Ascending aorta (tissue), 2 donors: ENCODE results near the gene LETM1. TPM values are rescaled to one million over a fixed set of nuclear protein-coding genes. Genes with fewer than 3 reads are reported as not detected.

Source experiments
- DNase-seq, 2 donors: peaks; one replicate each; pipeline ENCODE4 v3.0.0-alpha.2; 2019; ENCODE audit warnings: low spot score in 2 of 2
- H3K27ac ChIP-seq, 2 donors: fragments of 200-600 bp; sonication (generic); one replicate each; pipeline ENCODE4 v1.5.1; 2016 to 2017; ENCODE audit warnings: mild to moderate bottlenecking in 1 of 2
- H3K27me3 ChIP-seq: fragments of 200-600 bp; sonication (generic); one replicate; pipeline ENCODE4 v1.5.1; 2017
- H3K36me3 ChIP-seq, 2 donors: fragments of 200-600 bp; sonication (generic); one replicate each; pipeline ENCODE4 v1.5.1; 2016
- H3K4me1 ChIP-seq, 2 donors: fragments of 200-600 bp; sonication (generic); one replicate each; pipeline ENCODE4 v1.5.1; 2016 to 2017; ENCODE audit warnings: mild to moderate bottlenecking in 1 of 2
- H3K4me3 ChIP-seq, 2 donors: fragments of 200-600 bp; sonication (generic); one replicate each; pipeline ENCODE4 v1.5.1; 2016 to 2017; ENCODE audit warnings: mild to moderate bottlenecking in 1 of 2
- H3K9me3 ChIP-seq, 2 donors: fragments of 200-600 bp; sonication (generic); one replicate each; pipeline ENCODE4 v1.5.1; 2016
- intact Hi-C: fragments of 100-400 bp; cut with DNase I; formaldehyde crosslinking; loops from one replicate; pipeline ENCODE4 v1.15.1; 2023
- total RNA-seq: library from RNA; depleted of rRNA; stranded (reverse); fragments of >200 nt; gene quantifications from one replicate; pipeline ENCODE4 v1.1.0, GENCODE V29; 2016
- TF ChIP-seq, protein P1 (sequence below), 3 experiments: fragments of 200-600 bp in 2 of 3; fragments of 450-650 bp in 1 of 3; sonication (generic) in 2 of 3; IDR thresholded peaks; one replicate each; pipeline ENCODE4 v1.5.1; 2016 to 2019; ENCODE audit warnings: antibody characterized with exemption in 3 of 3, mild to moderate bottlenecking in 1 of 3, moderate library complexity in 1 of 3

LETM1 gene
- total RNA-seq, 1 donor from 2014 or later = 37.7 TPM

GRCh38 chr4:1778642-1779392 lies 77.1 kb downstream of the LETM1 start:
- no peaks in the 10 kb centered on the region for H3K9me3 ChIP-seq
- TF ChIP-seq, protein P1, sequence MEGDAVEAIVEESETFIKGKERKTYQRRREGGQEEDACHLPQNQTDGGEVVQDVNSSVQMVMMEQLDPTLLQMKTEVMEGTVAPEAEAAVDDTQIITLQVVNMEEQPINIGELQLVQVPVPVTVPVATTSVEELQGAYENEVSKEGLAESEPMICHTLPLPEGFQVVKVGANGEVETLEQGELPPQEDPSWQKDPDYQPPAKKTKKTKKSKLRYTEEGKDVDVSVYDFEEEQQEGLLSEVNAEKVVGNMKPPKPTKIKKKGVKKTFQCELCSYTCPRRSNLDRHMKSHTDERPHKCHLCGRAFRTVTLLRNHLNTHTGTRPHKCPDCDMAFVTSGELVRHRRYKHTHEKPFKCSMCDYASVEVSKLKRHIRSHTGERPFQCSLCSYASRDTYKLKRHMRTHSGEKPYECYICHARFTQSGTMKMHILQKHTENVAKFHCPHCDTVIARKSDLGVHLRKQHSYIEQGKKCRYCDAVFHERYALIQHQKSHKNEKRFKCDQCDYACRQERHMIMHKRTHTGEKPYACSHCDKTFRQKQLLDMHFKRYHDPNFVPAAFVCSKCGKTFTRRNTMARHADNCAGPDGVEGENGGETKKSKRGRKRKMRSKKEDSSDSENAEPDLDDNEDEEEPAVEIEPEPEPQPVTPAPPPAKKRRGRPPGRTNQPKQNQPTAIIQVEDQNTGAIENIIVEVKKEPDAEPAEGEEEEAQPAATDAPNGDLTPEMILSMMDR (IDR thresholded peaks at IDR 0.05) = no peak
- no peaks in the 10 kb centered on the region for H3K4me1 ChIP-seq
- intact Hi-C loops = no loop called here
- no peaks in the 10 kb centered on the region for H3K27me3 ChIP-seq
- H3K36me3 ChIP-seq = no peaks in the 10 kb centered on the region
- no peak overlapping the region for H3K27ac ChIP-seq
- no peak for DNase-seq
- H3K4me3 ChIP-seq = no peak overlapping the region

DNA sequence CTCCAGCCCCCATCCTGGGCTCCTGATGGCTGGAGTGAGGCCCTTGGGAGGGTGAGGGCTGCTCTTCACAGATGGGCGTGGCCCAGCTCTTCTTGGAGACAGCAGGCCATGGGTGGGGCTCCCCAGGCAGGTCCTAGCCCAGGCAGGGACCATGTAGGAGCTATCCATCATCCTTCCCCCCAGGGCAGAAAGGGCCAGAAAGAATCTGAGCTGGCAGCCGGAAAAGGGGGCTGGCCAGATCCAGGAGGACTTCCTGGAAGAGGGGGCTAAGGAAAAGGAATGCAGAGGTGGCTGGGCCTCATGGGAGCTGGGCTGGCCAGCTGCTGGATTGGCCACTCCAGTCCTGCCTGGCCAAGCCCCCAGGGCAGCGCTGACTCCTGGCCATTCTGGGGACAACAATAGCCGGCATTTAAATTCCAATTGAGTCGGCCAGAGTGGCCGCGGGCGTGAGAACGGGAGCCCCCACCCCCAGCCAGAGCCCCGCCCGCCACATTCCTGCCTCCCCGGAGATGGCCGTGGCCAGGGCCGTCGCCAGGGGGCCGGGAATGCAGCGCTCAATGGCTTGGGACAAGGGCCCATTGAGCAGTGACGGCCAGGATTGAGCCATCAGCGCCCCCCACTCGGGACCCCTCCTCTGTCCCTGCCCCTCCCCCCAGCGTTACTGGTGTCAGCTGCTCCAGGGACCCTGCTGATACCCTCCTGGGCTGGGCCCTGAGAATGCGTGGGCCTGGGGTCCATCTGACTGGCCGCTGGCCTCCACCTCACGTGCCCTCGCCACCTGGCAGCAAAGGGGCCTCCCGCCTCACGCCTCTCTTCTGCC lies 77.9 kb downstream of the LETM1 start:
- H3K4me1 ChIP-seq = no peaks in the 10 kb centered on the region
- DNase-seq = no peak
- no peaks in the 10 kb centered on the region for H3K9me3 ChIP-seq
- no peak overlapping the region for H3K27ac ChIP-seq
- H3K36me3 ChIP-seq = no peaks in the 10 kb centered on the region
- no peaks in the 10 kb centered on the region for H3K27me3 ChIP-seq
- TF ChIP-seq, protein P1 (IDR thresholded peaks at IDR 0.05) = no peak
- H3K4me3 ChIP-seq = no peak overlapping the region
- intact Hi-C loops = no loop called here

GRCh38 chr4:1776521-1777161 lies 79.3 kb downstream of the LETM1 start:
- no peak for DNase-seq
- Histone ChIP-seq H3K4me1 (no peaks in the 10 kb centered on the region), H3K27ac (no peak overlapping the region), H3K4me3 (no peak overlapping the region), H3K27me3 (no peaks in the 10 kb centered on the region), H3K9me3 (no peaks in the 10 kb centered on the region), H3K36me3 (no peaks in the 10 kb centered on the region)
- TF ChIP-seq, protein P1 (IDR thresholded peaks at IDR 0.05) = no peak
- intact Hi-C loops = no loop called here

DNA sequence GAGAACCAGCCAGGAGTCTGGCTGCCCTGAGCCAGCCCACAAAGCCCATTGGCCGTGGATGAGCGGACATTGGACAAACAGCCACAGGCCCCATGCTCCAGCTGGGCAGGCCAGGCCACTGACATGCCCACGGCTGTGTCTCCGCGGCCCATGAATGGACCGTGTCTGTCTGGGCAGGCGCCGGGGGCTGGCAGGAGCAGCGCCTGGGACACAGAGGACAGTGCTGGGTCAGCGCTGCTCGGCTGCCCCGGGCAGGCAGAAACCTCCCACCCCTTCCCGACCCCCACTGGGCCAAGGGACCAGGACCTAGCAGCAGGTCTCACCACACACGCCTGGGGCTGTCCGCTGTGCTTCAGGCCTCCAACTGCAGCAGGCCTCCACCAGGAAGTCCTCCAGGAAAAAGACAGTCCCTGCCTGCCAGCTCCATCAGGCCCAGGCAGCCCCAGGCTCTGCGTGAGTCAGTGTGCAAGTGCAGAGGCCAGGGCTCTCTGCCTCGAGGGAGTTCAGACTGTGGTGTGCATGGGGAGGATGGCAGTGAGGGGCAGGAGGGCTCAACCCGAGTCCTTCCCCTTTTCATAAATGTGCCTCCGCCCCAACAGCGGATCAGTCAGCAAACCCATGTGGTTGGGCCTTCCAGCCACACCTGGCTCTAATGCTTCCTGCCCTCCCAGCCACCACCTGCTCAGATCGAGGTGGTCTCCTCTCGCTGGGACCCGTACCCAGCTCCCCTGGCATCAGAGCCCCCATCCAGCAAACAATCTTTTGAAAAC lies 80.0 kb downstream of the LETM1 start:
- DNase-seq = no peak
- H3K9me3 ChIP-seq = no peaks in the 10 kb centered on the region
- H3K36me3 ChIP-seq = no peaks in the 10 kb centered on the region
- no peaks in the 10 kb centered on the region for H3K27me3 ChIP-seq
- no peaks in the 10 kb centered on the region for H3K4me1 ChIP-seq
- intact Hi-C loops = no loop called here
- no peak overlapping the region for H3K4me3 ChIP-seq
- TF ChIP-seq, protein P1 (IDR thresholded peaks at IDR 0.05) = no peak
- H3K27ac ChIP-seq = no peak overlapping the region

DNA sequence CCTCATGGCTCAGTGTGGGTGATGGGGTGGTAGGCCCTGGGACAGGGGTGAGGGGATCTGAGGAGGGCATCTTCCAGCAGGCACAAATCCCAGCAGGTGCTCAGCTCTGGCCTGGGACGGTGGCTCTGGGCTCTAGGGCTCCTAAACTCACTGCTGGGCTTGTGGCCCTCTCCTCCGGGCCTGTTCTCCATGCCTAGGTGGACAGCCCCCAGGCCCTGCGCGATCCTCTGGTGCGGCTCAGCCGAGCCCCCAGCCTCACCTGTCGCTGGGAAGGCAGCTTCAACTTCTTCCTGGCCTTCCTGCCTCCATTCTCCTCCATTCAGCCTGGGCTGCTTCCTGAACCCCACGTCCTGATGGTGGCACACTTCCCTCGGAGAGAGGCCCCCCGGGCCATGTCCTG lies 82.2 kb downstream of the LETM1 start:
- TF ChIP-seq, protein P1 (IDR thresholded peaks at IDR 0.05) = no peak
- Histone ChIP-seq H3K36me3 (no peaks in the 10 kb centered on the region), H3K27ac (no peak overlapping the region), H3K27me3 (peaks cover under 1% of the 10 kb centered on the region), H3K4me1 (no peaks in the 10 kb centered on the region), H3K4me3 (no peak overlapping the region), H3K9me3 (no peaks in the 10 kb centered on the region)
- intact Hi-C loops = no loop called here
- no peak for DNase-seq
